Endothelial cell of umbilical vein (primary cell): ENCODE results near the gene SLC16A11.

Source experiments
- GATA2 ChIP-seq: IDR thresholded peaks from 2 replicates; pipeline ENCODE4 v1.7.0; 2011; ENCODE audit warnings: low read depth, mild to moderate bottlenecking, moderate library complexity, mixed read lengths, low read length; ENCODE audit not compliant: insufficient read length, insufficient read depth
- POLR2A ChIP-seq: IDR thresholded peaks from 2 replicates; pipeline ENCODE4 v1.6.1; 2012; ENCODE audit warnings: low read depth, mild to moderate bottlenecking, control low read depth, low read length
- POLR2AphosphoS5 ChIP-seq: IDR thresholded peaks from 2 replicates; pipeline ENCODE4 v1.6.1; 2012; ENCODE audit warnings: low read depth, mild to moderate bottlenecking, control low read depth, low read length, moderate library complexity; ENCODE audit not compliant: insufficient read depth
- TF ChIP-seq, protein P1 (sequence below): IDR thresholded peaks from 2 replicates; pipeline ENCODE4 v1.6.1; 2011; ENCODE audit not compliant: insufficient read depth, insufficient read length
- TF ChIP-seq, protein P2 (sequence below), 2 donors: IDR thresholded peaks; 1 replicate in 1 of 2; 2 replicates in 1 of 2; pipeline ENCODE4 v1.5.1; 2011; ENCODE audit warnings: low read length in 2 of 2, mild to moderate bottlenecking in 2 of 2, moderate library complexity in 2 of 2, control low read depth in 1 of 2, inconsistent platforms in 1 of 2, low read depth in 1 of 2; ENCODE audit not compliant: insufficient read depth in 1 of 2; ENCODE audit errors: extremely low read depth in 1 of 2

DNA sequence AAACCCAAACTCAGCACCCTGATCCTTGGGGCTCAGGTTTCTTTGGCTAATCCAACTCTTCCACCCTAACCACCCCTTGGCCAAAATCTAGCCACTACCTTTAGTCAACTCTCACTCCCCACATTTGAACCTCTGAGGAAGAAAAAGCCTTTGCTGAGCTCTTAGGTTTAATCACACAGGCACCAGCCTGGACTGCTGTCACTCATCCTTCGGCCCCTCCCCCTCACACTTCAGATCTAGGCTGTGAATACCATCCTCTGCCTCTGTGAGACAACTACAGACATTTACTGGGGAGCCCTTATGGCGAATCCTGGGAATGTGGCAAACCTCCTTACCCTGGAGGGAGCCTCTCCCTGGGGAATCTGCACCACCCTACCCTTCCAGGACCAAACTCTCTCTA, 36.7 kb downstream of the SLC16A11 start:
- TF ChIP-seq, protein P1, sequence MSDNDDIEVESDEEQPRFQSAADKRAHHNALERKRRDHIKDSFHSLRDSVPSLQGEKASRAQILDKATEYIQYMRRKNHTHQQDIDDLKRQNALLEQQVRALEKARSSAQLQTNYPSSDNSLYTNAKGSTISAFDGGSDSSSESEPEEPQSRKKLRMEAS = no peak
- TF ChIP-seq, protein P2, sequence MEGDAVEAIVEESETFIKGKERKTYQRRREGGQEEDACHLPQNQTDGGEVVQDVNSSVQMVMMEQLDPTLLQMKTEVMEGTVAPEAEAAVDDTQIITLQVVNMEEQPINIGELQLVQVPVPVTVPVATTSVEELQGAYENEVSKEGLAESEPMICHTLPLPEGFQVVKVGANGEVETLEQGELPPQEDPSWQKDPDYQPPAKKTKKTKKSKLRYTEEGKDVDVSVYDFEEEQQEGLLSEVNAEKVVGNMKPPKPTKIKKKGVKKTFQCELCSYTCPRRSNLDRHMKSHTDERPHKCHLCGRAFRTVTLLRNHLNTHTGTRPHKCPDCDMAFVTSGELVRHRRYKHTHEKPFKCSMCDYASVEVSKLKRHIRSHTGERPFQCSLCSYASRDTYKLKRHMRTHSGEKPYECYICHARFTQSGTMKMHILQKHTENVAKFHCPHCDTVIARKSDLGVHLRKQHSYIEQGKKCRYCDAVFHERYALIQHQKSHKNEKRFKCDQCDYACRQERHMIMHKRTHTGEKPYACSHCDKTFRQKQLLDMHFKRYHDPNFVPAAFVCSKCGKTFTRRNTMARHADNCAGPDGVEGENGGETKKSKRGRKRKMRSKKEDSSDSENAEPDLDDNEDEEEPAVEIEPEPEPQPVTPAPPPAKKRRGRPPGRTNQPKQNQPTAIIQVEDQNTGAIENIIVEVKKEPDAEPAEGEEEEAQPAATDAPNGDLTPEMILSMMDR (IDR thresholded peaks at IDR 0.05; ENCODE audit: extremely low read depth in 1 of 2, insufficient read depth in 1 of 2, low read depth in 1 of 2, low read length in 2 of 2) = no peak
- TF ChIP-seq POLR2AphosphoS5 (no peak), GATA2 (no peak), POLR2A (no peak)
